HG03097 (cell line): ENCODE results near the gene DUSP1.

Source experiments
- ATAC-seq: cut with Tn5 transposase; IDR thresholded peaks from one replicate; pipeline ENCODE4 v1.9.1; 2021; ENCODE audit not compliant: unreplicated experiment, low FRiP score

DUSP1 gene

GRCh38 chr5:172745838-172746237 lies 25.2 kb downstream of the DUSP1 start:
- ATAC-seq = no peak

- ATAC-seq = no peak
These were observed 25.6 kb downstream of the DUSP1 start for GRCh38 chr5:172745406-172745805.

GRCh38 chr5:172744123-172745104 lies 26.6 kb downstream of the DUSP1 start:
- no peak for ATAC-seq

GRCh38 chr5:172743112-172743959 lies 27.7 kb downstream of the DUSP1 start:
- ATAC-seq = no peak

- no peak for ATAC-seq
These were observed 29.8 kb downstream of the DUSP1 start for GRCh38 chr5:172741206-172741582.

GRCh38 chr5:172740428-172741205 lies 30.4 kb downstream of the DUSP1 start:
- ATAC-seq = no peak

GRCh38 chr5:172739375-172739774 lies 31.6 kb downstream of the DUSP1 start:
- ATAC-seq = no peak

- no peak for ATAC-seq
These were observed 34.4 kb downstream of the DUSP1 start for GRCh38 chr5:172736508-172737135.

GRCh38 chr5:172735141-172735831 lies 35.7 kb downstream of the DUSP1 start:
- ATAC-seq = no peak

- ATAC-seq = no peak
These were observed 37.0 kb downstream of the DUSP1 start for GRCh38 chr5:172733974-172734346.

- ATAC-seq = no peak
These were observed 37.6 kb downstream of the DUSP1 start for GRCh38 chr5:172733131-172733973.

- ATAC-seq = no peak
These were observed 38.7 kb downstream of the DUSP1 start for GRCh38 chr5:172732201-172732865.

- no peak for ATAC-seq
These were observed 39.3 kb downstream of the DUSP1 start for GRCh38 chr5:172731680-172732074.

- no peak for ATAC-seq
These were observed 39.9 kb downstream of the DUSP1 start for GRCh38 chr5:172730981-172731679.

- no peak for ATAC-seq
These were observed 40.8 kb downstream of the DUSP1 start for GRCh38 chr5:172730222-172730621.

- ATAC-seq = no peak
These were observed 41.4 kb downstream of the DUSP1 start for GRCh38 chr5:172729588-172729987.

GRCh38 chr5:172728481-172729241 lies 42.3 kb downstream of the DUSP1 start:
- ATAC-seq = no peak
